Endothelial cell of umbilical vein (primary cell): Measurements from ENCODE around the gene LRRC38. TPM values are rescaled to one million over a fixed set of nuclear protein-coding genes. Genes with fewer than 3 reads are reported as not detected.

Experiments used
- BruUV-seq: library from RNA; stranded (reverse); fragments of 400-500 nt; replicated peaks from 2 replicates; lab custom pipeline; 2021; lab: Mats Ljungman, UMichigan
- CTCF ChIA-PET: fragments of 300-600, 350-600 bp; sonication (Branson Sonifier 250); formaldehyde crosslinking; loops from one replicate; lab custom pipeline; 2021; ENCODE audit warnings: antibody characterized with exemption, inconsistent platforms; lab: Charles Lee
- POLR2A ChIA-PET: fragments of 300-600, 350-600 bp; sonication (Branson Sonifier 250); formaldehyde crosslinking; loops from one replicate; lab custom pipeline; 2021; ENCODE audit warnings: antibody characterized with exemption, inconsistent platforms; lab: Charles Lee
- DNase-seq: peaks from one replicate; pipeline ENCODE4 v3.0.0-alpha.2; 2011; ENCODE audit warnings: low read depth, low spot score
- FAIRE-seq: peaks from 2 replicates; lab custom pipeline; 2011; peaks lifted over from hg19 to GRCh38; lab: Jason Lieb, UNC
- H2AFZ ChIP-seq: 2 replicates; pipeline ENCODE4 v1.6.0; 2012; ENCODE audit warnings: low read depth, low read length, control low read depth, inconsistent platforms
- H3K27ac ChIP-seq: 2 replicates; pipeline ENCODE4 v1.5.1; 2011; ENCODE audit warnings: low read depth, mild to moderate bottlenecking, control low read depth, low read length, moderate library complexity; ENCODE audit not compliant: insufficient read depth
- H3K27me3 ChIP-seq, 2 experiments: 2 replicates each; pipeline versions ENCODE4 v1.6.0 to v1.6.1; 2011; ENCODE audit warnings: low read length in 2 of 2, mixed read lengths in 1 of 2; ENCODE audit not compliant: control insufficient read depth in 2 of 2, insufficient read depth in 2 of 2
- H3K36me3 ChIP-seq, 2 experiments: 2 replicates in 1 of 2; 3 replicates in 1 of 2; pipeline ENCODE4 v1.5.1; 2011; ENCODE audit warnings: low read length in 2 of 2, mild to moderate bottlenecking in 1 of 2, moderate library complexity in 1 of 2; ENCODE audit not compliant: control insufficient read depth in 2 of 2, insufficient read depth in 2 of 2; ENCODE audit errors: extremely low read depth in 1 of 2
- H3K4me1 ChIP-seq: 3 replicates; pipeline ENCODE4 v1.5.1; 2011; ENCODE audit warnings: mild to moderate bottlenecking, low read length; ENCODE audit not compliant: control insufficient read depth, insufficient read depth; ENCODE audit errors: extremely low read depth
- H3K4me2 ChIP-seq: 2 replicates; pipeline ENCODE4 v1.6.1; 2011; ENCODE audit warnings: low read length, control low read depth, mixed read lengths; ENCODE audit not compliant: insufficient read depth
- H3K4me3 ChIP-seq, 3 experiments: fragments of 200-600 bp in 1 of 3; sonication (generic), shearing (Covaris generic) in 1 of 3; replicated peaks in 1 of 3; 2 replicates each; pipeline ENCODE4 v1.5.1; 2011 to 2016; ENCODE audit warnings: control low read depth in 3 of 3, low read length in 3 of 3, mild to moderate bottlenecking in 2 of 3, inconsistent platforms in 1 of 3, low read depth in 1 of 3, moderate library complexity in 1 of 3; ENCODE audit not compliant: insufficient read depth in 1 of 3
- H3K79me2 ChIP-seq: 2 replicates; pipeline ENCODE4 v1.6.0; 2012; ENCODE audit warnings: low read length, inconsistent platforms; ENCODE audit not compliant: control insufficient read depth, insufficient read depth
- H3K9ac ChIP-seq: replicated peaks from 2 replicates; pipeline ENCODE3; 2011; ENCODE audit warnings: low read length, control low read depth; ENCODE audit not compliant: insufficient read depth; ENCODE audit errors: extremely low read depth
- H3K9me1 ChIP-seq: replicated peaks from 3 replicates; pipeline ENCODE4 v1.6.0; 2011; ENCODE audit warnings: mild to moderate bottlenecking, low read length; ENCODE audit not compliant: control insufficient read depth, insufficient read depth; ENCODE audit errors: extremely low read depth
- H3K9me3 ChIP-seq: replicated peaks from 2 replicates; pipeline ENCODE4 v1.5.1; 2012; ENCODE audit warnings: low read length, inconsistent platforms; ENCODE audit not compliant: control insufficient read depth, insufficient read depth
- H4K20me1 ChIP-seq: replicated peaks from 2 replicates; pipeline ENCODE3; 2011; ENCODE audit warnings: mild to moderate bottlenecking, low read length; ENCODE audit not compliant: control insufficient read depth, insufficient read depth; ENCODE audit errors: extremely low read depth
- FOS ChIP-seq: IDR thresholded peaks from 2 replicates; pipeline ENCODE4 v1.6.1; 2011; ENCODE audit warnings: mild to moderate bottlenecking, low read length, moderate library complexity, borderline replicate concordance; ENCODE audit not compliant: insufficient read depth
- GATA2 ChIP-seq: IDR thresholded peaks from 2 replicates; pipeline ENCODE4 v1.7.0; 2011; ENCODE audit warnings: low read depth, mild to moderate bottlenecking, moderate library complexity, mixed read lengths, low read length; ENCODE audit not compliant: insufficient read length, insufficient read depth
- JUN ChIP-seq: IDR thresholded peaks from 2 replicates; pipeline ENCODE4 v1.6.1; 2011; ENCODE audit warnings: borderline replicate concordance, low read depth; ENCODE audit not compliant: insufficient read length, insufficient read depth
- dilution Hi-C: fragments of 300-500 bp; cut with MboI; formaldehyde crosslinking; loops from one replicate; pipeline ENCODE4 v1.15.0; 2019; ENCODE audit warnings: low sequenced_read_pairs; ENCODE audit not compliant: extremely low pct_ligation_motif_present
- intact Hi-C: fragments of 100-400 bp; cut with micrococcal nuclease; formaldehyde crosslinking; loops from one replicate; pipeline ENCODE4 v1.10.0; 2022
- polyA plus RNA-seq, 4 experiments: library from polyadenylated mRNA; depleted of rRNA in 3 of 4; stranded (reverse) in 3 of 4; unstranded in 1 of 4; fragments of >200 nt; gene quantifications; 2 replicates each; pipeline versions ENCODE4 v1.2.1 to v1.2.3, GENCODE V29; 2011 to 2012; ENCODE audit warnings: missing spikeins in 1 of 4
- total RNA-seq: library from RNA; stranded (reverse); gene quantifications from 2 replicates; pipeline ENCODE4 v1.2.3, GENCODE V29; 2021

The LRRC38 gene
- total and polyA plus RNA-seq, 2 donors (not counting 3 experiments of a cell fraction or from before 2014, with no cell fraction given) = not detected

DNA sequence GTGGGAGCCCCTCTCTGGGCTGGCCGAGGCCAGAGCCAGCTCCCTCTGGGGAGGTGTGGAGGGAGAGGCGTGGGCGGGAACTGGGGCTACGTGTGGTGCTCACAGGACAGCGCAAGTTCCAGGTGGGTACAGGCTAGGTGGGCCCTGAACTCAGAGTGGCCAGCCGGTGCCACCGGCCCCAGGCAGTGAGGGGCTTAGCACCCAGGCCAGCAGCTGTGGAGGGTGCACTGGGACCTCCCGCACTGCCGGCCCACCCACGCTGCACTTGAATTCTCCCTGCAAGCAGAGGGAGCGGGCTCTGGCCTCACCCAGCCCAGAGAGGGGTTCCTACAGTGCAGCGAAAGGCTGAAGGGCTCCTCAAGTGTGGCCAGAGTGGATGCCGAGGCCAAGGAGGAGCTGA lies 83.3 kb downstream of the LRRC38 start:
- DNase-seq (no peak), FAIRE-seq (no peak)
- CTCF ChIA-PET = no interaction called here
- no peak overlapping the region for H2AFZ ChIP-seq
- no peaks in the 10 kb centered on the region for H3K4me1 ChIP-seq
- H3K79me2 ChIP-seq = no peaks in the 10 kb centered on the region
- H4K20me1 ChIP-seq = no peaks in the 10 kb centered on the region
- H3K36me3 ChIP-seq = no peaks in the 10 kb centered on the region
- H3K4me3 ChIP-seq = no peak overlapping the region
- no peak for TF ChIP-seq FOS
- TF ChIP-seq GATA2 = no peak
- TF ChIP-seq JUN = no peak
- no peaks in the 10 kb centered on the region for H3K9me1 ChIP-seq
- dilution Hi-C loops (no loop called here), intact Hi-C loops (no loop called here)
- H3K4me2 ChIP-seq = no peak overlapping the region
- no peak overlapping the region for H3K27ac ChIP-seq
- BruUV-seq = no TSS peak
- H3K9ac ChIP-seq = no peak overlapping the region
- H3K9me3 ChIP-seq = peaks cover 4% of the 10 kb centered on the region
- no peaks in the 10 kb centered on the region for H3K27me3 ChIP-seq
- POLR2A ChIA-PET = no interaction called here

Other genes starting within 250 kb of the LRRC38 start
- gene PRAMEF8, start 228.9 kb downstream of the LRRC38 start, total RNA-seq = not detected in 2 replicates
- gene PRAMEF8, start 228.9 kb downstream of the LRRC38 start, polyA plus RNA-seq = not detected in 2 replicates
- gene PRAMEF33, start 210.5 kb downstream of the LRRC38 start, total RNA-seq = not detected in 2 replicates
- gene PRAMEF33, start 210.5 kb downstream of the LRRC38 start, polyA plus RNA-seq = not detected in 2 replicates
- not detected in 2 replicates for gene PRAMEF15, start 198.4 kb downstream of the LRRC38 start, total RNA-seq
- not detected in 2 replicates for gene PRAMEF15, start 198.4 kb downstream of the LRRC38 start, polyA plus RNA-seq
- not detected in 2 replicates for gene PRAMEF14, start 166.9 kb downstream of the LRRC38 start, total RNA-seq
- gene PRAMEF14, start 166.9 kb downstream of the LRRC38 start, polyA plus RNA-seq = not detected in 2 replicates
- gene PRAMEF19, start 142.1 kb downstream of the LRRC38 start, total RNA-seq = not detected in 2 replicates
- not detected in 2 replicates for gene PRAMEF19, start 142.1 kb downstream of the LRRC38 start, polyA plus RNA-seq
- not detected in 2 replicates for gene PRAMEF17, start 124.4 kb downstream of the LRRC38 start, total RNA-seq
- gene PRAMEF17, start 124.4 kb downstream of the LRRC38 start, polyA plus RNA-seq = not detected in 2 replicates
- not detected in 2 replicates for gene PRAMEF20, start 103.6 kb downstream of the LRRC38 start, total RNA-seq
- gene PRAMEF20, start 103.6 kb downstream of the LRRC38 start, polyA plus RNA-seq = not detected in 2 replicates
- gene PDPN, start 69.8 kb upstream of the LRRC38 start, total RNA-seq = not detected in 2 replicates
- not detected in 2 replicates for gene PDPN, start 69.8 kb upstream of the LRRC38 start, polyA plus RNA-seq
- 35.7 and 36.6 TPM in 2 replicates for gene PRDM2, start 186.2 kb upstream of the LRRC38 start, total RNA-seq
- 8.9 and 11.3 TPM in 2 replicates for gene PRDM2, start 186.2 kb upstream of the LRRC38 start, polyA plus RNA-seq